Measurements from ENCODE around the gene PLCH2.

- TF ChIP-seq RCOR1 (conservative IDR thresholded peaks at IDR 0.05; ENCODE audit: low read depth, low read length) (no peak), ZBTB33 (IDR thresholded peaks at IDR 0.05) (no peak), RAD51 (IDR thresholded peaks at IDR 0.05) (no peak), EZH2 (IDR thresholded peaks at IDR 0.05; ENCODE audit: borderline replicate concordance, control insufficient read depth, low read depth, low read length) (no peak), YY1 (IDR thresholded peaks at IDR 0.05; ENCODE audit: low read depth, low read length) (no peak), MTA3 (IDR thresholded peaks at IDR 0.05; ENCODE audit: borderline replicate concordance, low read length) (no peak), EP300 (IDR thresholded peaks at IDR 0.05; ENCODE audit: borderline replicate concordance in 1 of 2, control insufficient read depth in 1 of 2, low read depth in 2 of 2, low read length in 2 of 2) (no peak)
- TF ChIP-seq, protein P1, sequence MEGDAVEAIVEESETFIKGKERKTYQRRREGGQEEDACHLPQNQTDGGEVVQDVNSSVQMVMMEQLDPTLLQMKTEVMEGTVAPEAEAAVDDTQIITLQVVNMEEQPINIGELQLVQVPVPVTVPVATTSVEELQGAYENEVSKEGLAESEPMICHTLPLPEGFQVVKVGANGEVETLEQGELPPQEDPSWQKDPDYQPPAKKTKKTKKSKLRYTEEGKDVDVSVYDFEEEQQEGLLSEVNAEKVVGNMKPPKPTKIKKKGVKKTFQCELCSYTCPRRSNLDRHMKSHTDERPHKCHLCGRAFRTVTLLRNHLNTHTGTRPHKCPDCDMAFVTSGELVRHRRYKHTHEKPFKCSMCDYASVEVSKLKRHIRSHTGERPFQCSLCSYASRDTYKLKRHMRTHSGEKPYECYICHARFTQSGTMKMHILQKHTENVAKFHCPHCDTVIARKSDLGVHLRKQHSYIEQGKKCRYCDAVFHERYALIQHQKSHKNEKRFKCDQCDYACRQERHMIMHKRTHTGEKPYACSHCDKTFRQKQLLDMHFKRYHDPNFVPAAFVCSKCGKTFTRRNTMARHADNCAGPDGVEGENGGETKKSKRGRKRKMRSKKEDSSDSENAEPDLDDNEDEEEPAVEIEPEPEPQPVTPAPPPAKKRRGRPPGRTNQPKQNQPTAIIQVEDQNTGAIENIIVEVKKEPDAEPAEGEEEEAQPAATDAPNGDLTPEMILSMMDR (IDR thresholded peaks at IDR 0.05 in 2 of 3, conservative IDR thresholded peaks at IDR 0.05 in 1 of 3; ENCODE audit: control insufficient read depth in 2 of 3, extremely low read depth in 1 of 3, insufficient read depth in 1 of 3, low read depth in 3 of 3, low read length in 3 of 3), result no peak
- TF ChIP-seq, protein P2, sequence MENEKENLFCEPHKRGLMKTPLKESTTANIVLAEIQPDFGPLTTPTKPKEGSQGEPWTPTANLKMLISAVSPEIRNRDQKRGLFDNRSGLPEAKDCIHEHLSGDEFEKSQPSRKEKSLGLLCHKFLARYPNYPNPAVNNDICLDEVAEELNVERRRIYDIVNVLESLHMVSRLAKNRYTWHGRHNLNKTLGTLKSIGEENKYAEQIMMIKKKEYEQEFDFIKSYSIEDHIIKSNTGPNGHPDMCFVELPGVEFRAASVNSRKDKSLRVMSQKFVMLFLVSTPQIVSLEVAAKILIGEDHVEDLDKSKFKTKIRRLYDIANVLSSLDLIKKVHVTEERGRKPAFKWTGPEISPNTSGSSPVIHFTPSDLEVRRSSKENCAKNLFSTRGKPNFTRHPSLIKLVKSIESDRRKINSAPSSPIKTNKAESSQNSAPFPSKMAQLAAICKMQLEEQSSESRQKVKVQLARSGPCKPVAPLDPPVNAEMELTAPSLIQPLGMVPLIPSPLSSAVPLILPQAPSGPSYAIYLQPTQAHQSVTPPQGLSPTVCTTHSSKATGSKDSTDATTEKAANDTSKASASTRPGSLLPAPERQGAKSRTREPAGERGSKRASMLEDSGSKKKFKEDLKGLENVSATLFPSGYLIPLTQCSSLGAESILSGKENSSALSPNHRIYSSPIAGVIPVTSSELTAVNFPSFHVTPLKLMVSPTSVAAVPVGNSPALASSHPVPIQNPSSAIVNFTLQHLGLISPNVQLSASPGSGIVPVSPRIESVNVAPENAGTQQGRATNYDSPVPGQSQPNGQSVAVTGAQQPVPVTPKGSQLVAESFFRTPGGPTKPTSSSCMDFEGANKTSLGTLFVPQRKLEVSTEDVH (IDR thresholded peaks at IDR 0.05; ENCODE audit: low read depth, partially characterized antibody), result no peak
- TF ChIP-seq, protein P3, sequence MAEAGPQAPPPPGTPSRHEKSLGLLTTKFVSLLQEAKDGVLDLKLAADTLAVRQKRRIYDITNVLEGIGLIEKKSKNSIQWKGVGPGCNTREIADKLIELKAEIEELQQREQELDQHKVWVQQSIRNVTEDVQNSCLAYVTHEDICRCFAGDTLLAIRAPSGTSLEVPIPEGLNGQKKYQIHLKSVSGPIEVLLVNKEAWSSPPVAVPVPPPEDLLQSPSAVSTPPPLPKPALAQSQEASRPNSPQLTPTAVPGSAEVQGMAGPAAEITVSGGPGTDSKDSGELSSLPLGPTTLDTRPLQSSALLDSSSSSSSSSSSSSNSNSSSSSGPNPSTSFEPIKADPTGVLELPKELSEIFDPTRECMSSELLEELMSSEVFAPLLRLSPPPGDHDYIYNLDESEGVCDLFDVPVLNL (IDR thresholded peaks at IDR 0.05; ENCODE audit: low read depth, low read length), result no peak
These were observed 37.4 kb upstream of the PLCH2 start for GRCh38 chr1:2438641-2439040.

Data from GM12878 (cell line).